Esophagus muscularis mucosa (tissue), 4 donors: ENCODE data around the gene AP1M2. TPM values are rescaled to one million over a fixed set of nuclear protein-coding genes. Genes with fewer than 3 reads are reported as not detected.

ENCODE experiments used
- DNase-seq: peaks from one replicate; pipeline ENCODE4 v3.0.0-alpha.2; 2017; ENCODE audit errors: extremely low spot score
- H3K27ac ChIP-seq, 4 donors: fragments of 200-600 bp; sonication (generic); replicated peaks in 1 of 4; 1 replicate in 3 of 4; 2 replicates in 1 of 4; pipeline ENCODE4 v1.5.1; 2016 to 2019; ENCODE audit warnings: mild to moderate bottlenecking in 1 of 4
- H3K27me3 ChIP-seq, 4 donors: fragments of 200-600 bp; sonication (generic); one replicate each; pipeline versions ENCODE4 v1.5.1 to v1.6.0; 2016 to 2019
- H3K36me3 ChIP-seq, 4 donors: fragments of 200-600 bp; sonication (generic); one replicate each; pipeline ENCODE4 v1.5.1; 2016 to 2019
- H3K4me1 ChIP-seq, 4 donors: fragments of 200-600 bp; sonication (generic); one replicate each; pipeline ENCODE4 v1.5.1; 2016 to 2019
- H3K4me3 ChIP-seq, 4 donors: fragments of 200-600 bp; sonication (generic); 1 replicate in 2 of 4; 2 replicates in 2 of 4; pipeline ENCODE4 v1.5.1; 2016 to 2019; ENCODE audit warnings: mild to moderate bottlenecking in 4 of 4, moderate library complexity in 1 of 4
- H3K9me3 ChIP-seq, 4 donors: fragments of 200-600 bp; sonication (generic); 1 replicate in 3 of 4; 2 replicates in 1 of 4; pipeline ENCODE4 v1.5.1; 2016 to 2019
- CTCF ChIP-seq, 3 experiments: fragments of 200-600 bp in 2 of 3; fragments of 450-650 bp in 1 of 3; sonication (generic) in 2 of 3; IDR thresholded peaks; one replicate each; pipeline ENCODE4 v1.5.1; 2017 to 2019; ENCODE audit warnings: antibody characterized with exemption in 3 of 3, mild to moderate bottlenecking in 2 of 3, moderate library complexity in 1 of 3
- EP300 ChIP-seq: sonication (generic); formaldehyde crosslinking; IDR thresholded peaks from one replicate; pipeline ENCODE4 v1.6.1; 2017; ENCODE audit warnings: antibody characterized with exemption
- POLR2A ChIP-seq: fragments of 450-650 bp; IDR thresholded peaks from one replicate; pipeline ENCODE4 v1.6.1; 2017; ENCODE audit warnings: antibody characterized with exemption, moderate library complexity, mild to moderate bottlenecking, low read depth
- POLR2AphosphoS5 ChIP-seq, 2 donors: sonication (generic); formaldehyde crosslinking; IDR thresholded peaks; one replicate each; pipeline ENCODE4 v1.6.1; 2017; ENCODE audit warnings: antibody characterized with exemption in 2 of 2
- WGBS: methylation state at CpG from one replicate; pipeline ENCODE4 v1.1.5; 2018; 5-methylcytosine and 5-hydroxymethylcytosine counted together
- intact Hi-C: fragments of 100-400 bp; cut with DNase I; formaldehyde crosslinking; loops from one replicate; pipeline ENCODE4 v1.15.1; 2023
- small RNA-seq, 3 donors: library from RNA; depleted of rRNA; stranded (forward); fragments of <200 nt; gene quantifications; one replicate each; pipeline ENCODE3, GENCODE V24; 2016
- total RNA-seq, 4 donors: library from RNA; depleted of rRNA; stranded (reverse); fragments of >200 nt; gene quantifications; one replicate each; pipeline versions ENCODE4 v1.1.0 to v1.2.1, GENCODE V29; 2016

Gene AP1M2
- total RNA-seq, 4 donors from 2014 or later: not detected

GRCh38 chr19:10523135-10523636 is 63.9 kb downstream of the AP1M2 start:
- Histone ChIP-seq H3K27ac (no peak overlapping the region), H3K27me3 (peaks cover 0 to 46% (median 20%) of the 10 kb centered on the region in 4 donors), H3K9me3 (no peaks in the 10 kb centered on the region), H3K36me3 (no peaks in the 10 kb centered on the region), H3K4me3 (no peak overlapping the region), H3K4me1 (peaks cover 7 to 9% (median 8%) of the 10 kb centered on the region in 4 donors)
- whole genome bisulfite sequencing: 78% methylated on average over 3 of the region's 3 CpGs
- no peak for DNase-seq
- intact Hi-C loops: no loop called here
- no peak for TF ChIP-seq EP300
- no peak for TF ChIP-seq POLR2A
- no peak for TF ChIP-seq CTCF (IDR thresholded peaks at IDR 0.05)
- no peak for TF ChIP-seq POLR2AphosphoS5 (IDR thresholded peaks at IDR 0.05)

Small RNA genes lying within 50 kb of the gene (small RNA-seq; reads per million reads assigned to genes)
- gene MIR1238 (0 reads per million in 3 donors), gene RNU7-140P (0 reads per million in 3 donors)

Other genes with a start within 250 kb of the AP1M2 start
- 10 to 100 TPM in 1 of 4 donors, 1 to 10 TPM in 3; 2.9 to 10.9 (median 5.2) TPM for gene ICAM3, start 247.7 kb downstream of the AP1M2 start, total RNA-seq
- gene TYK2, start 206.7 kb downstream of the AP1M2 start, total RNA-seq: 10 to 100 TPM; 50.5 to 71.6 (median 65.9) TPM
- gene CDC37, start 183.8 kb downstream of the AP1M2 start, total RNA-seq: 100 to 1,000 TPM; 131 to 176 (median 160) TPM
- 10 to 100 TPM; 11.6 to 24.5 (median 14.1) TPM for gene PDE4A, start 166.8 kb downstream of the AP1M2 start, total RNA-seq
- 10 to 100 TPM; 51.9 to 94.5 (median 80.6) TPM for gene KEAP1, start 84.0 kb downstream of the AP1M2 start, total RNA-seq
- not detected for gene S1PR5, start 69.9 kb downstream of the AP1M2 start, total RNA-seq
- gene ATG4D, start 43.4 kb downstream of the AP1M2 start, total RNA-seq: 10 to 100 TPM; 18.2 to 44.1 (median 29.7) TPM
- 10 to 100 TPM; 13.7 to 23.9 (median 16.0) TPM for gene KRI1, start 21.3 kb downstream of the AP1M2 start, total RNA-seq
- gene CDKN2D, start 18.3 kb downstream of the AP1M2 start, total RNA-seq: 10 to 100 TPM; 11.2 to 30.0 (median 18.3) TPM
- gene SLC44A2, start 38.2 kb upstream of the AP1M2 start, total RNA-seq: 10 to 100 TPM; 26.2 to 71.2 (median 46.1) TPM
- gene ILF3, start 67.0 kb upstream of the AP1M2 start, total RNA-seq: 100 to 1,000 TPM in 3 of 4 donors, 10 to 100 TPM in 1; 79.2 to 127 (median 102) TPM
- gene QTRT1, start 114.1 kb upstream of the AP1M2 start, total RNA-seq: 10 to 100 TPM; 19.9 to 34.9 (median 25.4) TPM
- gene DNM2, start 130.8 kb upstream of the AP1M2 start, total RNA-seq: 100 to 1,000 TPM in 1 of 4 donors, 10 to 100 TPM in 3; 73.6 to 115 (median 93.7) TPM
- 10 to 100 TPM; 18.7 to 29.5 (median 27.7) TPM for gene TMED1, start 248.9 kb upstream of the AP1M2 start, total RNA-seq